HEK293 (cell line): Measurements from ENCODE around the gene GABRR1.

Experiments used
- ATF2 ChIP-seq: fragments of 450-650 bp; formaldehyde crosslinking; IDR thresholded peaks from 2 replicates; pipeline ENCODE4 v1.5.1; 2016; ENCODE audit warnings: missing biosample characterization, missing genetic modification characterization, low read depth
- CTCF ChIP-seq: fragments of 450-650 bp; formaldehyde crosslinking; IDR thresholded peaks from 2 replicates; pipeline ENCODE4 v1.5.1; 2016; ENCODE audit warnings: missing biosample characterization, missing genetic modification characterization
- FEZF1 ChIP-seq: fragments of 450-650 bp; formaldehyde crosslinking; IDR thresholded peaks from 2 replicates; pipeline ENCODE4 v1.5.1; 2016; ENCODE audit warnings: missing biosample characterization, missing genetic modification characterization
- INSM2 ChIP-seq: fragments of 450-650 bp; formaldehyde crosslinking; IDR thresholded peaks from 2 replicates; pipeline ENCODE4 v1.5.1; 2016; ENCODE audit warnings: missing biosample characterization, missing genetic modification characterization
- PATZ1 ChIP-seq: fragments of 450-650 bp; formaldehyde crosslinking; IDR thresholded peaks from 2 replicates; pipeline ENCODE4 v1.5.1; 2016; ENCODE audit warnings: missing biosample characterization, missing genetic modification characterization
- SCRT1 ChIP-seq: fragments of 450-650 bp; formaldehyde crosslinking; IDR thresholded peaks from 2 replicates; pipeline ENCODE4 v1.5.1; 2016; ENCODE audit warnings: missing biosample characterization, missing genetic modification characterization, borderline replicate concordance
- TRIM28 ChIP-seq: IDR thresholded peaks from 2 replicates; pipeline ENCODE4 v1.6.1; 2011; ENCODE audit warnings: low read length, control low read depth, borderline replicate concordance
- YY1 ChIP-seq: fragments of 450-650 bp; formaldehyde crosslinking; IDR thresholded peaks from 2 replicates; pipeline ENCODE4 v1.5.1; 2018; ENCODE audit warnings: missing biosample characterization, missing genetic modification characterization
- ZBTB11 ChIP-seq: fragments of 450-650 bp; formaldehyde crosslinking; conservative IDR thresholded peaks from 2 replicates; pipeline ENCODE4 v1.5.1; 2016; ENCODE audit warnings: low read depth, missing biosample characterization, missing genetic modification characterization
- ZBTB48 ChIP-seq: fragments of 450-650 bp; formaldehyde crosslinking; IDR thresholded peaks from 2 replicates; pipeline ENCODE4 v1.5.1; 2016; ENCODE audit warnings: missing biosample characterization, missing genetic modification characterization
- ZFP37 ChIP-seq: fragments of 450-650 bp; formaldehyde crosslinking; IDR thresholded peaks from 2 replicates; pipeline ENCODE4 v1.5.1; 2016; ENCODE audit warnings: missing biosample characterization, missing genetic modification characterization
- ZNF10 ChIP-seq: fragments of 450-650 bp; formaldehyde crosslinking; IDR thresholded peaks from 2 replicates; pipeline ENCODE4 v1.5.1; 2017; ENCODE audit warnings: missing biosample characterization, missing genetic modification characterization
- ZNF138 ChIP-seq: fragments of 450-650 bp; formaldehyde crosslinking; IDR thresholded peaks from 2 replicates; pipeline ENCODE4 v1.5.1; 2016; ENCODE audit warnings: missing biosample characterization, missing genetic modification characterization, borderline replicate concordance
- ZNF146 ChIP-seq: fragments of 450-650 bp; formaldehyde crosslinking; IDR thresholded peaks from 2 replicates; pipeline ENCODE4 v1.5.1; 2016; ENCODE audit warnings: missing biosample characterization, missing genetic modification characterization
- ZNF202 ChIP-seq: fragments of 450-650 bp; formaldehyde crosslinking; IDR thresholded peaks from 2 replicates; pipeline ENCODE4 v1.5.1; 2016; ENCODE audit warnings: missing biosample characterization, missing genetic modification characterization, borderline replicate concordance
- ZNF24 ChIP-seq: fragments of 450-650 bp; formaldehyde crosslinking; IDR thresholded peaks from 2 replicates; pipeline ENCODE4 v1.5.1; 2016; ENCODE audit warnings: missing biosample characterization, missing genetic modification characterization
- ZNF398 ChIP-seq: fragments of 450-650 bp; formaldehyde crosslinking; IDR thresholded peaks from 2 replicates; pipeline ENCODE4 v1.5.1; 2017; ENCODE audit warnings: missing biosample characterization, missing genetic modification characterization
- ZNF510 ChIP-seq: fragments of 450-650 bp; formaldehyde crosslinking; IDR thresholded peaks from 2 replicates; pipeline ENCODE4 v1.5.1; 2018; ENCODE audit warnings: mild to moderate bottlenecking, missing genetic modification characterization, missing biosample characterization; ENCODE audit not compliant: insufficient replicate concordance
- ZNF580 ChIP-seq: fragments of 450-650 bp; formaldehyde crosslinking; IDR thresholded peaks from 2 replicates; pipeline ENCODE4 v1.5.1; 2016; ENCODE audit warnings: missing biosample characterization, missing genetic modification characterization
- ZNF624 ChIP-seq: fragments of 450-650 bp; formaldehyde crosslinking; IDR thresholded peaks from 2 replicates; pipeline ENCODE4 v1.5.1; 2017; ENCODE audit warnings: missing biosample characterization, missing genetic modification characterization
- ZNF626 ChIP-seq: fragments of 450-650 bp; sonication (Bioruptor Pico); formaldehyde crosslinking; IDR thresholded peaks from 2 replicates; pipeline ENCODE4 v1.5.1; 2018; ENCODE audit warnings: missing biosample characterization, missing genetic modification characterization, inconsistent platforms
- ZNF654 ChIP-seq: fragments of 450-650 bp; formaldehyde crosslinking; IDR thresholded peaks from 2 replicates; pipeline ENCODE4 v1.5.1; 2016; ENCODE audit warnings: low read depth, missing biosample characterization, missing genetic modification characterization
- ZNF677 ChIP-seq: fragments of 450-650 bp; IDR thresholded peaks from 2 replicates; pipeline ENCODE4 v1.5.0; 2018; ENCODE audit warnings: missing biosample characterization, mild to moderate bottlenecking, missing genetic modification characterization, moderate library complexity
- ZSCAN18 ChIP-seq: fragments of 450-650 bp; formaldehyde crosslinking; IDR thresholded peaks from 2 replicates; pipeline ENCODE4 v1.5.1; 2016; ENCODE audit warnings: missing biosample characterization, missing genetic modification characterization
- ZSCAN30 ChIP-seq: fragments of 450-650 bp; IDR thresholded peaks from 2 replicates; pipeline ENCODE4 v1.5.1; 2018; ENCODE audit warnings: missing biosample characterization, mild to moderate bottlenecking, missing genetic modification characterization, moderate library complexity

Gene GABRR1

GRCh38 chr6:89144354-89144906 lies 72.7 kb downstream of the GABRR1 start (continued):
- TF ChIP-seq ZNF10 (tag by site-specific recombination) (0 out of 2 replicates have a peak, but pooled peaks have one; percentile 25), ZNF580 (tag by site-specific recombination) (peak; percentile 57; the same call in 1 of the 2 replicates), ZFP37 (tag by site-specific recombination) (no peak), ZSCAN30 (tag by site-specific recombination) (no peak), ZNF202 (tag by site-specific recombination) (no peak), ZNF677 (no peak), ZNF146 (tag by site-specific recombination) (no peak), ZNF624 (no peak), ZNF654 (tag by site-specific recombination) (no peak), ZNF138 (no peak), ZNF398 (no peak), ZNF626 (tag by site-specific recombination) (no peak), ZNF24 (peak; percentile 68; the same call in 1 of the 2 replicates), FEZF1 (tag by site-specific recombination) (peak; percentile 92), ZNF510 (tag by site-specific recombination) (no peak), SCRT1 (no peak), ZBTB11 (no peak), ATF2 (tag by site-specific recombination) (no peak), CTCF (tag by site-specific recombination) (no peak), YY1 (no peak; the same call in 1 of the 2 replicates), TRIM28 (peak; percentile 87), PATZ1 (tag by site-specific recombination) (peak; percentile 68; the same call in 1 of the 2 replicates), ZBTB48 (tag by site-specific recombination) (no peak), INSM2 (tag by site-specific recombination) (peak; percentile 93), ZSCAN18 (no peak)
